Renal cortex interstitium (tissue), 11 donors: ENCODE data around the gene RASGEF1B. TPM values are rescaled to one million over a fixed set of nuclear protein-coding genes. Genes with fewer than 3 reads are reported as not detected.
"Not testable (repeated sequence)": the region's sequence is repeated elsewhere in the genome, so short reads cannot be mapped to it uniquely, and the experiment has no call there.

ENCODE experiments used
- DNase-seq, 11 donors: peaks; one replicate each; pipeline ENCODE4 v3.0.0-alpha.2; 2013; ENCODE audit warnings: low read depth in 9 of 11, low spot score in 4 of 11; ENCODE audit errors: extremely low read depth in 1 of 11
- polyA plus RNA-seq, 3 donors: library from polyadenylated mRNA; unstranded; fragments of 120-200 nt; gene quantifications; one replicate each; pipeline ENCODE4 v1.2.1, GENCODE V29; 2013; ENCODE audit not compliant: insufficient read length in 3 of 3

RASGEF1B gene
- polyA plus RNA-seq, 3 donors = 10.4 to 13.0 (median 13.0) TPM

DNA sequence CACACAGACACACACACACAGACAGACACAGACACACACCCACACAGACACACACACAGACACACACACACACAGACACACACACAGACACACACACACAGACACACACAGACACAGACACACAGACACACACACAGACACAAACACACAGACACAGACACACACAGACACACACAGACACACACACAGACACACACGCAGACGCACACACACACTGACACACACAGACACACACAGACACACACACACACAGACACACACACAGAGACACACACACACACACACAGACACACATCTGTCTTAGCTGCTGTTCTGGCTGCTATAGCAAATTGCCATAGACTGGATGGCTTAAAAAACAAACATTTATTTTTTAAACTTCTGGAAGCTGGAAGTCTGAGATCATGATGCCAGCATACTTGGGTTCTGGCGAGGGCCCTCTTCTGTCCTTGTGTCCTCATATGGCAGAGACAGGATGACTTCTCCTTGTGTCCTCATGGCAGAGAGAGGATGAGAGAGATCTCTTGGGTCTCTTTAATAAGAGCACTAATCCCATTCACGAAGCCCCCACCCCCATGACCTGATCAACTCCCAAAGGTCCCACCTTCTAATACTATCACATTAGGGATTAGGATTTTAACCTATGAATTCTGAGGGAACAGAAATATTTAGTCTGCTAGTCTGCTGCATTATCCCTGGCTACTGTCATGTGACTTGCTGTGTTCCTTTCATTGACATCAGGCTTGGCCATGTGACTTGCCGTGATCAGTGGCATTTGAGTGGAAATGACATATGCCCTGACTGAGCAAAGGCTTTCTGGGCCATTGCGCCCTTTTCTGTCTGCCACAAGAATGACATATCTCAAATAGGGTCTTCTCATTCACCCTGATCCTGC is 32.7 kb upstream of the RASGEF1B start:
- DNase-seq = no peak

DNA sequence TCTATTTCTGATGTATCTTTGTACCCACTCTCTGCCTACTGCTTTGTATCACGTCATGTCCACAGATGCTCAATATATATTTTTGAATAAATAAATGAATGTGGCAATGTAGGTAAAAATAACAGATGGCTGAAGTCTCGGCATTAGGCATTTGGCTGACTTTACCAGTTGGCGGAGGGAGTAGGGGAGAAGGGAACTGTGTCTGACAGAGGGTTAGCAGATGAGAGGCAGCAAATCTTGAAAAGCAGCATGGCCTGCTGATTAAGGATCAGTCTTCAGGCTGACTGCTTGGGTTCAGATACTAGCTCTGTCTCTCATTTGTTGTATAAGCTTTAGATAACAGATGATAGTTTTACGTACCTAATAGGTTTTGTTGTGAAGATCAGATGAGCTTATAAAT is 31.9 kb upstream of the RASGEF1B start:
- DNase-seq = no peak

DNA sequence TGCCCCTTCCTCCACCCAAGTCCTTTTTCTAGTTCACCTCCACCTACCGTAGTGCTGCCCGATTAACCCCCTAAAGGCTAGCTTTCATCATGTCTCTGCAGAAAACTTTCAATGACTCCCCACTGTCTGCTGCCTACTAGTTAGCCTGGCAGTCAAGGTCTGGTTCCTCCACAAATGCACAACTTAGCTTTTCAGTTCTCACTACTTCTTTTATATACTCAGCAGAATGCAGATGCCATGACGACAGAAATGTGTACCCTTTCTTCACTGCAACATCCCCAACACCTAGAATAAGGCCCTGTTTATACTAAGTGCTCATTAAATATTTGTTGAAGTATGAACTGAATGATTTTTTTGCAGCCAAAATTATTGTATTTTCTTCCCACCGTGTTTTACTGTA is 30.9 kb upstream of the RASGEF1B start:
- DNase-seq = no peak

DNA sequence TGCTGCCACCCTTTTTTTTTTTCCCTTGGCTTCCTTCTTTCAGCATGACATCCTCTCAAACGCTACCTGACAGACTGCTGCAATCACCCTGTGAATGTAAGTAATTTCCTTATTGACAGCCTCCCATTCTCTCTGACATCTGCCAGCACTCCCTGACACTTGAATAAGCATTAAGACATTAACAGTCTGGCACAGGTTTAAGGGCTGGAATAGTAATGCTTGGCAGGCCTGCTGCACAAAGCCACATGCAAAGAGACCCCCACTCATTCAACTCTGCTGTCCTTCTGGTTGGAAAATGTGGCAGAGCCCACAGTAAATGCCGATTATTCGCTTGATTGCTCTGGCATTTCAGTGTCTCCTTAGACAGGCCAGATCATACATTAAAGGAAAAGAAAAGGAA is 28.1 kb upstream of the RASGEF1B start:
- DNase-seq = peak in 3 of 11 donors; percentile 23 to 36 (median 25)

DNA sequence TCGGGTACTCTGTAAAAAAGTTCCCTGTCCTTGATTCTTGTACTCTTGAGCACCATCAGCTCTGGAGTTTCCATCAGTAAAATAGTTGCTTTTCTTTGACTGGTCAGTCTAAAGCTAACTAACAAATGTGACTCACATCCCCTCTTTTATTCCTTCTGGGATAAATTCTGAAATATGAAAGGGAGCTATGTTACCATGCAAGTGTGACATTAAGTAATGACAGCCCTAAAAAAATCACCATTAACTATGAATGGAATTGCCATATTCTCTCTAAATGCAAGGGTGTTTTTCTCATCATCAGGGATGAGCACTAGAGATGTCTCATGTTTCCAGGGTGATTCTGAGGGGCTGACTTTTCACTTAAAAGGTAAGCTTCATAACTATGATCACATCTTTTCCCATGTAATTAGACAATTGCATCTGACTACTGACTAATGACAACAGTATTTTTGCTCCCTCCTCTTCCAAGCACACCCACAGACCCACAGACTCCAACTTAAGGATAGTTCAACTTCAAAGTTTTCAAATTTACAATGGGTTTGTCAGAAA is 26.9 kb upstream of the RASGEF1B start:
- DNase-seq = no peak

DNA sequence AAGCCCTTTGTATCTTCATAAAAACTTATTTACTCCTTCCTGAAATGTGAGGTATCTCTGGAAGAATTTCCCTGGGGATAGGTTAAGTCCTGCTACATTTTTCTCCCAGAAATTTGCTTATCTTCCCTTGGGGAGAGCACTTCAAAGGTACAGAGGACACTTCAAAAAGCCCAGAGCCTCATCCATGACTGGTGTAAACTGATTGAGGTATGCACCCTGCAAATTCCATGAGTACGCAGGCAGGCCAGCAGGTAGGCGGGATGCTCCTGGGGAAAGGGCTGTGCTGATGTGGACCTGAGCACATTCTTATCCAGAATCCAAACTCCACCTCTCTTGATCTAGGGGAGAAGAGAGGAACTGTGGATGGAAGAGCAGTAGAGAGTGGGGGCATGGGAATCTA is 26.3 kb upstream of the RASGEF1B start:
- no peak for DNase-seq

DNA sequence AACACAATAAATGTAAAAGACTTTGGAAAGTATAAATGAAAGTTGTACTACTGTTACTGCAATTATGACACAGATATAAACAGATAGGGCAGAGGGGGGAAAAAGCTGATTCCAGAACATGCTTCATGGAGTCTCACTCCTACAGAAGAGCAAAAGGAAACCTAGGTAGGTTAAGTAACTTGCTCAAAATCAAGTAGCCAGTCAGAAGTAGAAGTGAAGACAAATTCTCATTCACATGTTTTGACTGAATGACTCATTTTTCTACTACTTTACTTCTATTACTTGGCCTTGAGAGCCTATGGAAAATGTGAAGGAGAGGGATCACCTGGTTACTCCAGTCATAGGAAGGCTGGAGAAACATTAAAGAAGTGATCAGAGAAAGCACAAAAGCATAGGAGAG is 23.6 kb upstream of the RASGEF1B start:
- DNase-seq = no peak

DNA sequence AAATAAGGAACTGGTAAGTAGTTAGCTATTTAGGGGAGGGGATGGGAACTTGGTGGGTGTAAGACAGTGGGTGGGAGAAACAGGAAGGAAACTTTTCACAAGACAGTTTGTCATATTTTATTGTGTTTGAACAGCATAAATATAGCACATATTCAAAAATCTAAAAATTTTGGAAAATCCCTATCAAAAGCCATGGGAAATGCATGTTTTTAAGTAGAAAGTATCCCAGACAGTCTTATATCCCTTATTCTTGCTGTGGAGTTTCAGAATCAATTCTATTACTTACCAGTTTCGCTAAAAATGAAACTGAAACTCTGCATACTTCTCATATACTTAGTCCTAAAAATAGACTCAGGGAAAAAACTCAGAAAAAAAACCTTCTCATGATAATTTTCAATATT is 22.3 kb upstream of the RASGEF1B start:
- DNase-seq = no peak

DNA sequence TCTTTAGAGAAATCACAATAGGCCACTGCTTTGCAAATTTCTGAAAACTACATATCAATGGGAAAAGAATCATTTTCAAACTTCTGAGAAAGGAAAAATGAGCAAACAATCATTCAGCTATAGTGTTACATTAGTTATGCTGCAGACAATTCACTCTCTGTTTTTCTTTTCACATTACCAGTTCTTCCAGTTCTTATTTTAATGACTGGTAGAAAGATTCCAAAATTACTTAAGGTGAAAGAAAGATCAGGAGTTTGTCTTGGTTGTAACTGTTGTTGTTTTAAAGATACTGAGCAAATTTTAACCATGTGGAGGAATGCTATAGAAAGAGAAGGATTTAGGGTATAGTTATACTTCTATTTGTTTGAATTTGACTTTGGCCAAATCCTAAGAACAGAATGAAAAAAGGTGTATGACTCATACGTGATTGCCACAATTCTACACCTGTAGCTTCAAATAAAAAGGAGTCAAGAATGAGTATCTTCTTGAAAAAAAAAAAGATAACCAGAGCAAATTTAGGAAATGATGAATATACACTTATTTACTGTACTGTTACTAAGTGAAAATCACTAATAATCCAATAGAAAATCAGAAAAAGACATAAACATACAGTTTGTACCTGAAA is 21.0 kb upstream of the RASGEF1B start:
- DNase-seq = no peak

DNA sequence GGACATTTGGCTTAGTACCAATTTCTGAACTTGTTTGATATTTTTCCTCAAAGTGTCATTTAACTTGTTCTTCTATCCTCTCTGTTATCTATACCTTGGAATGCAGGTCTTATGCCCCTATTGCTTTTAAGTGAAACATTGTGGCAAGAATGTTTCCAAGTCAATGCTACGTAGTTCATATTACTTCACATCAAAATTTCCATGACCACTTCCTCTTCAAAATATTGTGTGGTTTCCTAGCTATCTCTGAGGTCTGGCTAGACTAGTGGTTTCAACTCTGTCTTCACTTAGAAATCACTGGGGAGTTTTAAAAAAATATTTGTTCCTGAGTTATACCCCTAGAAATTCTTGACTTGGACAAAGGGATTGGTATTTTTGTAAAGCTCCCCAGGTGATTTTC is 20.2 kb upstream of the RASGEF1B start:
- no peak for DNase-seq

DNA sequence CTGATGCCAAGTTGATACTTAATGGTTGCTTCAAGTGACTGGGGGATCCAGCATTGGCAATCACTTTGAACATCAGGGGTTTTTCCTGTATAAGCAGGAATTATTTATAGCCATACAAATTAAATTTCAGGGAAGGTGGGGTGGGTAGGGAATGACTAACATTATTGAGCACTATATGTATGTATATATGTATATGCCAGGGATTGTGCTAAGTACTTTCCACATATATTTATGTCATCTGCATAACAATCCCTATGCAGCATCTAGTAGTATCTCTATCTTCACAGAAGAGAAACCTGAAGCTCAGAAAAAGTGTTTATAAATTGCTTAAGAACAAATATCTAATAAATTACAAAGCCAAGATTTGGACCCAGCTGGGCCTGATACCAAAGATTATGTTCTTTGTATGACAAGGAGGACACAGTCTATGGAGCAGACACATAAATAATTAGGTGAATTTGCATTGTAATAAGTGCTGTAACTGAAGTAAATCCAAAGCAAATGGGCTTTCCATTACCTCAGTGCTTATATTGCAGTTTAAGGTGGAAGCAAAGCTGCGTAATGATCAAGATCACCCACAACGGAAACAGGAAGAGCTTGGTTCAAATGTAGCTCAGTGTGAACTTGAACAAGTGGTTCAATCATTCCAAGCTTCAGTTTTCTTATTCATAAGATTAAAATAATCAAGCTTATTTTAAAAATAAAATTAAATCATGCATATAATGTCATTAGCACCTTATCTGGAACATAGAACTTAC is 18.9 kb upstream of the RASGEF1B start:
- no peak for DNase-seq

DNA sequence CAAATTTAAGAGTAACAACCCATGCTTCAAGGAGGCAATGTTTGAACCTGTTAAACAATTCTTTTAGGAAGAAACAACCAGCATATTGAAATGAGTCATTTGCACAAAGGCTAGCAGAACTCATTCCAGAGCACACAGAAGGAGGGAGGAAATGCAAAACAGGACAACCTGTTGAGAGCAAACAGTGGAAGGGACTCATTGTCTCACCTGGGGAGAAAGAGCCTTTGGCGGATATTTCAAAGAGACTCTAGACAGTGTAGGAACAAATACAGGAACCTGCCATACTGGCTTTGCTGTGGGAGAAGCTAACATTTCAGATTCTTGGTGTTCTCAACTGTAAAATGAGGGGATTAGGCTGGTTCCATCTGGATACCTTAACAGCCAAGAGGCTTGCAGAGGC is 14.8 kb upstream of the RASGEF1B start:
- no peak for DNase-seq

DNA sequence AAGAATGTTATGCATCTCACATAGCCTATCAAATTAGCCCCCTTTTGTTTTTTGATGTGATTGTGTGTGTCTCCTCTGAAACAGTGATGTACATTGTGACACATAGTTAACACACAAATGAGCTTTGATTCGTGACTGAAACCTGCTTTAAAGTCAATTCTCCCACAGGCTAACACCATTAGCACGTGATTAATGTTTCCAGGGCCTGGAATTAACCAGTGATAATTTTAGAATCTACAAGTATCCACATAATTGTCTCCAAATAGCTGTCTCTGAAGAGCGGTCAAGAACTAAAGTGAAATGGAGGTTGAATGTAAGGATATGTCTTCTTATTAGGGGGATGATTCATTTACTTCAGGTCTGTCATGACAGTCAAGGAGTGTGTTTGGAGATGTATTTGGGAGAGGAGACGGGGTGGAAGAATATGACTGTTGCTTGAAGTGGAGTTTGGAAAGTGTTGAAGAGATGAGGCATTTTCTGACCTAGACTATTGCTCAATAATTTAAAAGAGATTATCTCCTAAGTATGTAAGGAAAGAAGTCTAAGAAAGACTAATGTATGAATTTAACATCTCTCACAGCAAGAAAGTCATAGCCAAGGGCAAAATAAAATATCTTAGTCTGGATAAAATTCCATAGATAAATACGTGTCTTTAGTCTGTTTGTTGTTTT is 13.7 kb upstream of the RASGEF1B start:
- DNase-seq = no peak

DNA sequence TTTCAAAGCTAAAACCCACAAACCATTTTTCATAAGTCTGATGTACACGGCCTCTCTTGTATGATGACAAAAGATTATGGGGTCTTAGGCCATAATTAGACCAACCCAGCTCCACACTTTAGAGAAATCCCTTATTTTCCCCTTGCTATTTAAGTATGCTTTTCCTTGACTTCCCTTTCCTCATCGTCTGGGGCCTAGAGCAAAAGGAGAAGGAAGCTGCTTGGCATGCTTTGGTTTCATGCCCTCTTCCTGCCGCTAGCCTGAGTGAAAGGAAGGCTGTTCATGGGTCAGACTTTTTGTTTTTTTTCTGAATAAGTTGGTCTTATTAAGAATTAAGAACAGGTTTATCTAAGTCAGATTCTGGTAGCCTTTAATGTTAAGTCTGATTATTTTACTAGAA is 10.6 kb upstream of the RASGEF1B start:
- DNase-seq = no peak

DNA sequence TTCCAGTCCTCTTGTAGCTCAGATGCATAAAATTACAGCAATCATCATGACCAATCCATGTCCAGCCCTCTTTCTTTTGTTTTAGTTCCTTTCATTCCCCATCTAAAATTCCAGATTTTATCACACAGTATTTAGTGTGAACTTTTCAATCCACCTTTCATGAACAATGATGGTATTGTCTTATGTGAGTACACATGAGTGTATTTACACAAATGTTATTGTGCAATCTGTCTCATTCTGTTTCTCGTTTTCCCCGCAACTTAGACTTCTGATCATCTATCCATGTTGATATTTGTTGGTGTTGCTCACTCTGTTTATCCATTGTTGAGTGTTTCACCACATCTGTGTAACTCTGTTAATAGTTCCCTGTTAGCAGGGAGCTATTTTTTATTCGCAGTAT is 9.4 kb upstream of the RASGEF1B start:
- no peak for DNase-seq

DNA sequence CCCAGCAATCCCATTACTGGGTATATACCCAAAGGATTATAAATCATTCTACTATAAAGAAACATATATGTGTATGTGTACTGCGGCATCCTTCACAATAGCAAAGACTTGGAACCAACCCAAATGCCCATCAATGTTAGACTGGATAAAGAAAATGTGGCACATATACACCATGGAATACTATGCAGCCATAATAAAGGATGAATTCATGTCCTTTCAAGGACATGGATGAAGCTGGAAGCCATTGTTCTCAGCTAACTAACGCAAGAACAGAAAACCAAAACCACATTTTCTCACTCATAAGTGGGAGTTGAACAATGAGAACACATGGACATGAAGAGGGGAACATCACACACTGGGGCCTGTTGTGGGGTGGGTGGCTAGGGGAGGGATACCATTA is 7.9 kb upstream of the RASGEF1B start:
- DNase-seq = not testable (repeated sequence)

DNA sequence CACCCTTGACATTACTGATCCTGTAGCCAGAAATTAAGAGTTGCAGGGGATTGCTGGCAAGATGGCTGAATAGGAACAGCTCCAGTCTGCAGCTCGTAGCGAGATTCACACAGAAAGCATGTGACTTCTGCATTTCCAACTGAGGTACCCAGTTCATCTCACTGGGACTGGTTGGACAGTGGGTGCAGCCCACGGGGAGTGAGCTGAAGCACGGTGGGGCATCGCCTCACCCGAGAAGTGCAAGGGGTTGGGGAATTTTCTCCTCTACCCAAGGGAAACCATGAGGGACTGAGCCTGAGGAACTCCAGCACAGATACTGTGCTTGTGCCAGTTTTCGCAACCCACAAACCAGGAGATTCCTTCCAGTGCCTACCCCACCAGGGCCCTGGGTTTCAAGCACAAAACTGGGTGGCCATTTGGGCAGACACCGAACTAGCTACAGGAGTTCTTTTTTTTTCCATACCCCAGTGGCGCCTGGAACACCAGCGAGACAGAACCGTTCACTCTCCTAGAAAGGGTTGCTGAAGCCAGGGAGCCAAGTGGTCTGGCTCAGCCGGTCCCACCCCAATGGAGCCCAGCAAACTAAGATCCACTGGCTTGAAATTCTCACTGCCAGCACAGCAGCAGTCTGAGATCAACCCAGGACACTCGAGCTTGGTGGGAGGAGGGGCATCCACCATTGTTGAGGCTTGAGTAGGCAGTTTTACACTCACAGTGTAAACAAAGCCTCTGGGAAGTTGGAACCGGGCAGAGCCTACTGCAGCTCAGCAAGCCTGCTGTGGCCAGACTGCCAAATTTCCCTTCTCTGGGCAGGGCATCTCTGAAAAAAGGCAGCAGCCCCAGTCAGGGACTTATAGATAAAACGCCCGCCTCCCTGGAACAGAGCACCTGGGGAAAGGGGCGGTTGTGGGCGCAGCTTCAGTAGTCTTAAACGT is 1.9 kb upstream of the RASGEF1B start:
- not testable (repeated sequence) for DNase-seq
